Fibroblast of skin of left biceps (primary cell): Measurements from ENCODE around the gene TMEM266.

Experiments
- DNase-seq, 2 experiments: peaks; one replicate each; pipeline ENCODE4 v3.0.0-alpha.2; 2013; ENCODE audit warnings: low read depth in 2 of 2

TMEM266 gene

GRCh38 chr15:76127169-76127568 lies 67.4 kb downstream of the TMEM266 start:
- DNase-seq: no peak

- no peak for DNase-seq
Measured at GRCh38 chr15:76127880-76128279, 68.1 kb downstream of the TMEM266 start.

- DNase-seq: no peak
Measured at GRCh38 chr15:76134537-76134936, 74.8 kb downstream of the TMEM266 start.

- no peak for DNase-seq
Measured at GRCh38 chr15:76135516-76135915, 75.7 kb downstream of the TMEM266 start.

- no peak for DNase-seq
Measured at GRCh38 chr15:76138436-76138835, 78.7 kb downstream of the TMEM266 start.

- peak; percentile 26 to 35 for DNase-seq
Measured at GRCh38 chr15:76139368-76140073, 79.7 kb downstream of the TMEM266 start.

GRCh38 chr15:76140074-76140464 lies 80.3 kb downstream of the TMEM266 start:
- no peak for DNase-seq

GRCh38 chr15:76146812-76147211 lies 87.0 kb downstream of the TMEM266 start:
- no peak for DNase-seq

GRCh38 chr15:76147906-76148570 lies 88.3 kb downstream of the TMEM266 start:
- DNase-seq: no peak

- DNase-seq: no peak
Measured at GRCh38 chr15:76149291-76149915, 89.6 kb downstream of the TMEM266 start.

GRCh38 chr15:76150513-76150912 lies 90.7 kb downstream of the TMEM266 start:
- DNase-seq: no peak

GRCh38 chr15:76150971-76151598 lies 91.3 kb downstream of the TMEM266 start:
- DNase-seq: peak; percentile 39 to 40

GRCh38 chr15:76151599-76151974 lies 91.8 kb downstream of the TMEM266 start:
- DNase-seq: no peak

- no peak for DNase-seq
Measured at GRCh38 chr15:76152197-76152596, 92.4 kb downstream of the TMEM266 start.

GRCh38 chr15:76153241-76154197 lies 93.7 kb downstream of the TMEM266 start:
- DNase-seq: no peak

- peak; percentile 43 to 50 for DNase-seq
Measured at GRCh38 chr15:76155731-76156130, 95.9 kb downstream of the TMEM266 start.

- DNase-seq: no peak
Measured at GRCh38 chr15:76158226-76158625, 98.4 kb downstream of the TMEM266 start.

- no peak for DNase-seq
Measured at GRCh38 chr15:76158815-76159214, 99.0 kb downstream of the TMEM266 start.

GRCh38 chr15:76159282-76159681 lies 99.5 kb downstream of the TMEM266 start:
- DNase-seq: no peak

GRCh38 chr15:76160426-76161152 lies 100.8 kb downstream of the TMEM266 start:
- no peak for DNase-seq
